Epithelial cell of proximal tubule (primary cell): ENCODE measurements around the gene CACNA1E. TPM values are rescaled to one million over a fixed set of nuclear protein-coding genes. Genes with fewer than 3 reads are reported as not detected.

Source experiments
- DNase-seq: peaks from one replicate; pipeline ENCODE4 v3.0.0-alpha.2; 2011; ENCODE audit warnings: low read depth
- H3K4me3 ChIP-seq: 2 replicates; pipeline ENCODE4 v1.5.1; 2011; ENCODE audit warnings: low read depth, mild to moderate bottlenecking, low read length
- total RNA-seq: library from RNA; depleted of rRNA; stranded (reverse); fragments of >200 nt; gene quantifications from 2 replicates; pipeline ENCODE4 v1.2.3, GENCODE V29; 2015
- TF ChIP-seq, protein P1 (sequence below): conservative IDR thresholded peaks from 2 replicates; pipeline ENCODE4 v1.5.1; 2012; ENCODE audit warnings: low read depth, mild to moderate bottlenecking, low read length

The CACNA1E gene
- total RNA-seq, 1 donor from 2014 or later, result 0.06 TPM

DNA sequence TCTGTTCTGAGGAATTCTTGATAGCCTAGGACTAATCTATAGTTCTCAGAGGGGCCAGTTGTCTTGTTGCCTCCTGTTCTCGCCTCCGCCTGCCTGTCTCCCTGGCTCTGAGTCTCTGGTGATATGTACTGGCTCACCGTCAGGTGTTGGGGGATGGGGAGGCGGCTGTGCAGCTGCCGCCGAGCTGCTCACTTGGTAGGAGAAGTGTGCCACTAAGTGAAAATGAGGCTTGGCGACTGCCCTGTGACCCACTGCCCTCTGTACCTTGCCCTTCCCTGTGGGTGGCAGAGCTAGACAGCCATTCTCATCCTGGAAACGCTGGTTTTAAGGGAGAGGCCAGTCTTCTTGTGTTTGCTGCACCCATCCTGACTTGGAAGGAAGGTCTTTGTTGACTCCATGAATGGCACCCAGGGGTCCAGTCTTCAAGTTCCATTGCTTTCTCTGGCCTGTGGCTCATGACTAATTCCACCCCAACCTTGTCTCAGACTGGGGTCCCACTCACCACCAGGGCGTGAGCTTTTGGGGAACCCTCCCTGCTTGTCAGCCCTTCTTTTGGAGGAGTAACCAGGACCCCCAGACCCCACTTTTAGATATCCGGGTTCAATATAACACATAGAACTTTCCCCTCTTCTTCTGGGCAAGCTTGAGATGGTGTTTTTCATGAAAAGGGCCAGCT lies 120.6 kb downstream of the CACNA1E start:
- DNase-seq, result no peak
- H3K4me3 ChIP-seq, result no peak overlapping the region
- TF ChIP-seq, protein P1, sequence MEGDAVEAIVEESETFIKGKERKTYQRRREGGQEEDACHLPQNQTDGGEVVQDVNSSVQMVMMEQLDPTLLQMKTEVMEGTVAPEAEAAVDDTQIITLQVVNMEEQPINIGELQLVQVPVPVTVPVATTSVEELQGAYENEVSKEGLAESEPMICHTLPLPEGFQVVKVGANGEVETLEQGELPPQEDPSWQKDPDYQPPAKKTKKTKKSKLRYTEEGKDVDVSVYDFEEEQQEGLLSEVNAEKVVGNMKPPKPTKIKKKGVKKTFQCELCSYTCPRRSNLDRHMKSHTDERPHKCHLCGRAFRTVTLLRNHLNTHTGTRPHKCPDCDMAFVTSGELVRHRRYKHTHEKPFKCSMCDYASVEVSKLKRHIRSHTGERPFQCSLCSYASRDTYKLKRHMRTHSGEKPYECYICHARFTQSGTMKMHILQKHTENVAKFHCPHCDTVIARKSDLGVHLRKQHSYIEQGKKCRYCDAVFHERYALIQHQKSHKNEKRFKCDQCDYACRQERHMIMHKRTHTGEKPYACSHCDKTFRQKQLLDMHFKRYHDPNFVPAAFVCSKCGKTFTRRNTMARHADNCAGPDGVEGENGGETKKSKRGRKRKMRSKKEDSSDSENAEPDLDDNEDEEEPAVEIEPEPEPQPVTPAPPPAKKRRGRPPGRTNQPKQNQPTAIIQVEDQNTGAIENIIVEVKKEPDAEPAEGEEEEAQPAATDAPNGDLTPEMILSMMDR, result no peak

DNA sequence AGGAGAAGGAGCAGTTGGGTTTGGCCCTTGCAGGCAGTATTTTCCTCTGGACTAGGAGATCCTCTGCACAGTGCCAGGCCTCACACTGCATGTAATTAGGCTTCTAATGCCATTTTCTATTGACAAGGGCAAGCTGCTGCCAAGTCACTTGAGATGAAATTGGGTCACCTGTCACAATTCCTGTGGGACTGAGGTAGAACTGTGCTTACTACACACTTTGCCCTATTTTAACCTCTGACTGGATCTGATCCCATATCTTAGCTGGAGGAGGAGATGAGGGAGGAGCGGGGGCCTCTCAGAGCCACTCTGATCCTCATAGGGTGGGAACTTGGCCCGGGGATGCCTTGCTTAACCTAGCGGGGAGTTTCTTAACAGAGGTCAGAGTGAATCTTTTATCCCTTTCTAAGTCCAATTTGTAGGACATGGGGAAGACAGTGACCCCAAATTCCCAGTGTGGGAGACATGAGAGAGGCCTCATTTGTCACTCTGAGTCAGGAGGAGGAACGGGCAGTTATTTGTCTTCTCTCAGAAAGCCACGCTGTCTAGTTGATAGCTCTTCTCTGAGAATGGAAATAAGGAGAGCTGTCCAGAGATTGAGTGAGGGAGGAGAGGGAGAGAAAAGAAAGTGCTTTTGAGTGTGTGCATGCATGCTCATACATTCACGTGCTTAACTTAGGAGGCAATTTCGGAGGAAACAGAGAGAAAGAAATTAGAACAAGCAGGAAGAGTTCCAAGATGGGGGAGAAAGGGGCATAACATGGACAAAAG lies 121.3 kb downstream of the CACNA1E start:
- TF ChIP-seq, protein P1, result no peak
- no peak for DNase-seq

DNA sequence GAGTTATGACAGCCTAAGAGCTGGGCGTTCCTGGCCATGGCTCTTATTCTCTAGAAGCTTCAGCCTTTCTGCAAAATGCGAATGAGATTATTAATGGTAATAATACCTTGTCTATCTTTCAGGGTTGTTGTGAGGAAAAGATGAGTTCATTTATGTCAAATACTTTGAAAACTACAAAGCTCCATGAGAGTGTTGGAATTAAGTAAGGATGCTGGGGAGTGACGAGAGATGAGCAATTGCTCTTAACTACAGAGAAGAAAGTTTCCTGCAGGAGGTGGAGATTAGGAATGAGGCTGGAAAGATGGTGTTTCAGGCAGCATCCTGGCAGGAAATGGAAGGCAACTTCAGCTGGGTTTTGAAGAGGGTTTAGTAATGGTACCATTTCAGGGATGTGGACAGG lies 124.2 kb downstream of the CACNA1E start:
- no peak for DNase-seq
- TF ChIP-seq, protein P1, result no peak
- H3K4me3 ChIP-seq, result no peak overlapping the region

More for the DNA sequence above, 121.3 kb downstream of the CACNA1E start:
- H3K4me3 ChIP-seq, result no peak overlapping the region

DNA sequence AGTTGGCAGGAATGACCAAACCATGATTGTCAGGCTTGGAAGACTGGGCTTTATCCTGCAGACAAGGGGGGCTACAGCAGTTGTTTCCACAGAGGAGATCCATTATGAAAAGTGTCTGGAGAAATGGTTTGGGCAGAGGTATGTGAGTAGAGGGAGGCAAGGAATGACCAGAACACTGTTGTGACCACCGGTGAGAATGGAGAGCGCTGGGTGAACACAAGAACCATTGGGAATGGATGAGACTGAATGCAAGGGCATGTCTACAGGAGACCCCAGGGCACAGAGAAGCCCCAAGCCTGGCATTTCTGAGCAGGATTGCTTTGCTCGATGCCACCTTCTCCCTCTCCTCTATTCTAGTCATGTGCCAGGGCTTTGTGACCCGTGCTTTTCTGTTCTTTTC lies 125.1 kb downstream of the CACNA1E start:
- DNase-seq, result no peak
- TF ChIP-seq, protein P1, result no peak
- H3K4me3 ChIP-seq, result no peak overlapping the region

DNA sequence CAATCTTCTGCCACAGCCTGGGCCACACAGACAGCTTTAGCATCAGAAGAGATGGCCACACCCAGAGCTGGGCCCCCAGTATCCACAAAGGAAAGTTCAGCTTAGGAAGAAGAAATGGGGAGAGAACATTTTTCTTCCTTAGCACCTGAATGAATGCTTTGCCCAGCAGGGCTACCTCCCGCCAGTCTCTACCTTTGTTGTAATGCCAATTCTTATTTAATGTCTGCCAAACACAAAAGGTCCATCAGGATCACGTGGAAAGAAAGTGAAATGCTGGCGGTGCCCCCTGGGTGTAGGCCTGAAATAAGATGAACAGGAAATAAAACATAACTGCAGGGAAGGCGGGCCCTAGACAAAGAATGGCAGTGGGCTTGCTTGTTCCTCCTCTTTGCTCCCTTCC lies 125.6 kb downstream of the CACNA1E start:
- no peak overlapping the region for H3K4me3 ChIP-seq
- DNase-seq, result no peak
- TF ChIP-seq, protein P1, result no peak

DNA sequence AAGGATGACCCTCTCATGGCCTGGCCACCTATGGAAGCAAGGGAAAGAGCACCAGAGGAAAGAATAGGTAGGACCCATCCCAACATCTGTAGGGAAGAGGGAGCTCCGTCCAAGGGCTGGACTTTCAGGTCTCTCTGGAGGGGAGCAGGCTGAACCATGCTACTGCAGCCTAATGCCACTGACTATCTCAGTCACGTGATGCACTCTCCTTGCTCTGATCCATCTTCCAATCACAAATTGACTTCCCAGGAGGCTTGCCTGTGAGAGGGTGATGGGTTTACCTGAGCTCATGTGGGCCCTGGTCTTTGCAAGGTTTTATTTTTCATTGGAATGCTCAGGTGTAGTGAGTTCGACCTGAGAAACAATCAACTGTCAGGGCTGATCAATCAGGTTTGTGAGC lies 128.8 kb downstream of the CACNA1E start:
- H3K4me3 ChIP-seq, result no peak overlapping the region
- TF ChIP-seq, protein P1, result no peak

More for the DNA sequence above, 128.8 kb downstream of the CACNA1E start:
- no peak for DNase-seq
